SK-N-MC (cell line): ENCODE measurements around the gene TTLL13.

ENCODE experiments used
- DNase-seq: peaks from one replicate; pipeline ENCODE4 v3.0.0-alpha.2; 2011; ENCODE audit warnings: low read depth, low spot score
- H3K27ac ChIP-seq: fragments of 200-600 bp; sonication (generic); 2 replicates; pipeline ENCODE4 v1.5.1; 2016; ENCODE audit warnings: mixed run types
- H3K36me3 ChIP-seq: fragments of 200-600 bp; sonication (generic); 2 replicates; pipeline ENCODE4 v1.6.1; 2017; ENCODE audit warnings: antibody characterized with exemption, low read length, mixed read lengths; ENCODE audit not compliant: insufficient read depth
- H3K4me3 ChIP-seq: fragments of 200-600 bp; sonication (generic); 2 replicates; pipeline ENCODE4 v1.5.1; 2016
- H3K9ac ChIP-seq: fragments of 200-600 bp; sonication (generic); 2 replicates; pipeline ENCODE4 v1.8.0; 2017; ENCODE audit warnings: mixed run types, mixed read lengths; ENCODE audit not compliant: insufficient read length
- H3K9me3 ChIP-seq: fragments of 200-600 bp; sonication (generic); 2 replicates; pipeline ENCODE4 v1.6.1; 2017; ENCODE audit warnings: low read depth, mild to moderate bottlenecking, antibody characterized with exemption, low read length, moderate library complexity, mixed read lengths
- EZH2 ChIP-seq: fragments of 200-600 bp; sonication (generic); IDR thresholded peaks from one replicate; pipeline ENCODE4 v1.6.1; 2017; ENCODE audit warnings: antibody characterized with exemption
- FOXP2 ChIP-seq: optimal IDR thresholded peaks from 2 replicates; pipeline ENCODE3; 2011; ENCODE audit warnings: mild to moderate bottlenecking, moderate library complexity; ENCODE audit not compliant: insufficient read depth; ENCODE audit errors: extremely low read length, control extremely low read depth
- POLR2AphosphoS5 ChIP-seq: IDR thresholded peaks from 2 replicates; pipeline ENCODE4 v1.6.1; 2012; ENCODE audit warnings: mild to moderate bottlenecking, low read depth, low read length, borderline replicate concordance

Gene TTLL13

GRCh38 chr15:90230610-90231009 is 18.7 kb upstream of the TTLL13 start:
- Histone ChIP-seq H3K27ac (no peak overlapping the region), H3K9me3 (no peaks in the 10 kb centered on the region), H3K4me3 (no peak overlapping the region), H3K36me3 (no peaks in the 10 kb centered on the region), H3K9ac (no peak overlapping the region)
- no peak for DNase-seq
- no peak for TF ChIP-seq EZH2
- TF ChIP-seq FOXP2, result no peak
- no peak for TF ChIP-seq POLR2AphosphoS5

GRCh38 chr15:90231028-90232017 is 18.0 kb upstream of the TTLL13 start:
- Histone ChIP-seq H3K9me3 (no peaks in the 10 kb centered on the region), H3K4me3 (no peak overlapping the region), H3K9ac (no peak overlapping the region), H3K27ac (no peak overlapping the region), H3K36me3 (no peaks in the 10 kb centered on the region)
- no peak for DNase-seq
- no peak for TF ChIP-seq POLR2AphosphoS5
- no peak for TF ChIP-seq FOXP2
- TF ChIP-seq EZH2, result no peak

- TF ChIP-seq EZH2, result no peak
- TF ChIP-seq POLR2AphosphoS5, result no peak
- no peak for TF ChIP-seq FOXP2
- Histone ChIP-seq H3K9ac (no peak overlapping the region), H3K4me3 (no peak overlapping the region), H3K27ac (no peak overlapping the region), H3K36me3 (no peaks in the 10 kb centered on the region), H3K9me3 (no peaks in the 10 kb centered on the region)
- DNase-seq, result no peak
These were observed 17.2 kb upstream of the TTLL13 start for GRCh38 chr15:90232196-90232595.

- H3K4me3 ChIP-seq, result peak overlapping the region; percentile 87
- TF ChIP-seq FOXP2, result no peak
- no peaks in the 10 kb centered on the region for H3K9me3 ChIP-seq
- DNase-seq, result no peak
- H3K36me3 ChIP-seq, result no peaks in the 10 kb centered on the region
- H3K27ac ChIP-seq, result no peak overlapping the region
- peak overlapping the region; percentile 70 for H3K9ac ChIP-seq
These were observed 16.4 kb upstream of the TTLL13 start for GRCh38 chr15:90232941-90233386.

- Histone ChIP-seq H3K36me3 (peaks cover 4% of the 10 kb centered on the region), H3K9ac (peak within 1 kb of the TSS; percentile 70), H3K27ac (no peak within 1 kb of the TSS), H3K9me3 (no peaks in the 10 kb centered on the region), H3K4me3 (peak within 1 kb of the TSS; percentile 87)
- peak; percentile 24 for DNase-seq
- TF ChIP-seq EZH2 (no peak), POLR2AphosphoS5 (peak; percentile 50; the same call in 1 of the 2 replicates), FOXP2 (peak; percentile 61)
These were observed 15.8 kb upstream of the TTLL13 start, which contains the start of gene CIB1 for GRCh38 chr15:90233387-90234095. TSS of gene CIB1 (minus strand) at chr15:90233941. CDS start at chr15:90233885, 56 bp downstream.

GRCh38 chr15:90234096-90234988 is 15.0 kb upstream of the TTLL13 start, which contains the start of gene GDPGP1:
TSS of gene GDPGP1 (plus strand) at chr15:90234209. CDS start at chr15:90240909, 6,700 bp downstream.
- DNase-seq, result no peak
- H3K9ac ChIP-seq, result peak within 1 kb of the TSS; percentile 70
- peak; percentile 83 for TF ChIP-seq POLR2AphosphoS5
- TF ChIP-seq FOXP2, result no peak

GRCh38 chr15:90239371-90239770 is 10.0 kb upstream of the TTLL13 start:
- no peak overlapping the region for H3K9ac ChIP-seq
- H3K4me3 ChIP-seq, result no peak overlapping the region
- H3K9me3 ChIP-seq, result no peaks in the 10 kb centered on the region
- H3K36me3 ChIP-seq, result peaks cover 8% of the 10 kb centered on the region
- no peak for DNase-seq
- TF ChIP-seq FOXP2, result no peak
- no peak for TF ChIP-seq POLR2AphosphoS5
- no peak for TF ChIP-seq EZH2
- no peak overlapping the region for H3K27ac ChIP-seq

More at GRCh38 chr15:90234096-90234988, 15.0 kb upstream of the TTLL13 start, which contains the start of gene GDPGP1:
- H3K27ac ChIP-seq, result no peak within 1 kb of the TSS
- peak within 1 kb of the TSS; percentile 87 for H3K4me3 ChIP-seq
- H3K9me3 ChIP-seq, result no peaks in the 10 kb centered on the region
- peaks cover 8% of the 10 kb centered on the region for H3K36me3 ChIP-seq
